Measurements from ENCODE around the gene KCNC3. TPM values are rescaled to one million over a fixed set of nuclear protein-coding genes. Genes with fewer than 3 reads are reported as not detected.

Gene KCNC3
- total and polyA plus RNA-seq, 2 of the 13 experiments (the other 11 are each of a cell fraction or from before 2014, with no cell fraction given), result 0.29 to 1.7 TPM

DNA sequence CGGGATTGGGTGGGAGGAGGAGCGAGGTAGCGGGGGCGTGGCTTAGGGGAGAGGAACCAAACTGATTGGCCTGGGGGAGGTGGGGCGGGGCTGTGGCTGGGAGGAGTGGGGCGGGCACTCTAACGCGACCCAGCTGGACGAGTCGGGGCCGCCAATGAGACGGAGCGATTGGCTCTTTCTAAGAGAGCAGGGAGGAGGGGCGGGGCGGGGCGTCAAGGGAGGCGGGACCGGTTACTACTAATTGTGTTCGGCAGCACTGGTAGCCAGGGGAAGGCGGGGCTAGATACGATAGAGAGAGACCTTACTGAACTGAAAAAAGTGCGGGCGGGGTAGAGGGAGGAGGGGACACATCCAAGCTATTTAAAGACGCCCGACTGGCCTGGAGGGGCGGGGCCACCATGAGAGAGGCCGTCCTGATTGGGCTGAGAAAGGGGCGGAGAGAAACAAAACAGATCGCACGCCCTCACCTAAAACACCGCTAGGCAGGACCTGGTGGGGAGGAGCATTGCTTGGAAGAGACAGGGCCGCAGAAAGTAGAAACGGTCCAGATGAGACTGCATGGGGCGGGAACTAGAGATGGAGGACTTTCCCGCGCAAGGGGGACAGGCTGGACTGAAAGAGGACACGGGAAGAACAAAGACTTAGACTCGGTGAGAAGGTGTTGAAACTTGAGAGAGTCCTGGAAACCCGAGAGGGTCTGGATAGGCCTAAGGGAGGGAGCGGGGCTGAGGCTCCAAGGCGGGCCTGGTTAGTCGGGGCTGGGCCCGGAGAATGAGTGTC lies at the start of gene KCNC3 (continued):
- TF ChIP-seq, protein P1, sequence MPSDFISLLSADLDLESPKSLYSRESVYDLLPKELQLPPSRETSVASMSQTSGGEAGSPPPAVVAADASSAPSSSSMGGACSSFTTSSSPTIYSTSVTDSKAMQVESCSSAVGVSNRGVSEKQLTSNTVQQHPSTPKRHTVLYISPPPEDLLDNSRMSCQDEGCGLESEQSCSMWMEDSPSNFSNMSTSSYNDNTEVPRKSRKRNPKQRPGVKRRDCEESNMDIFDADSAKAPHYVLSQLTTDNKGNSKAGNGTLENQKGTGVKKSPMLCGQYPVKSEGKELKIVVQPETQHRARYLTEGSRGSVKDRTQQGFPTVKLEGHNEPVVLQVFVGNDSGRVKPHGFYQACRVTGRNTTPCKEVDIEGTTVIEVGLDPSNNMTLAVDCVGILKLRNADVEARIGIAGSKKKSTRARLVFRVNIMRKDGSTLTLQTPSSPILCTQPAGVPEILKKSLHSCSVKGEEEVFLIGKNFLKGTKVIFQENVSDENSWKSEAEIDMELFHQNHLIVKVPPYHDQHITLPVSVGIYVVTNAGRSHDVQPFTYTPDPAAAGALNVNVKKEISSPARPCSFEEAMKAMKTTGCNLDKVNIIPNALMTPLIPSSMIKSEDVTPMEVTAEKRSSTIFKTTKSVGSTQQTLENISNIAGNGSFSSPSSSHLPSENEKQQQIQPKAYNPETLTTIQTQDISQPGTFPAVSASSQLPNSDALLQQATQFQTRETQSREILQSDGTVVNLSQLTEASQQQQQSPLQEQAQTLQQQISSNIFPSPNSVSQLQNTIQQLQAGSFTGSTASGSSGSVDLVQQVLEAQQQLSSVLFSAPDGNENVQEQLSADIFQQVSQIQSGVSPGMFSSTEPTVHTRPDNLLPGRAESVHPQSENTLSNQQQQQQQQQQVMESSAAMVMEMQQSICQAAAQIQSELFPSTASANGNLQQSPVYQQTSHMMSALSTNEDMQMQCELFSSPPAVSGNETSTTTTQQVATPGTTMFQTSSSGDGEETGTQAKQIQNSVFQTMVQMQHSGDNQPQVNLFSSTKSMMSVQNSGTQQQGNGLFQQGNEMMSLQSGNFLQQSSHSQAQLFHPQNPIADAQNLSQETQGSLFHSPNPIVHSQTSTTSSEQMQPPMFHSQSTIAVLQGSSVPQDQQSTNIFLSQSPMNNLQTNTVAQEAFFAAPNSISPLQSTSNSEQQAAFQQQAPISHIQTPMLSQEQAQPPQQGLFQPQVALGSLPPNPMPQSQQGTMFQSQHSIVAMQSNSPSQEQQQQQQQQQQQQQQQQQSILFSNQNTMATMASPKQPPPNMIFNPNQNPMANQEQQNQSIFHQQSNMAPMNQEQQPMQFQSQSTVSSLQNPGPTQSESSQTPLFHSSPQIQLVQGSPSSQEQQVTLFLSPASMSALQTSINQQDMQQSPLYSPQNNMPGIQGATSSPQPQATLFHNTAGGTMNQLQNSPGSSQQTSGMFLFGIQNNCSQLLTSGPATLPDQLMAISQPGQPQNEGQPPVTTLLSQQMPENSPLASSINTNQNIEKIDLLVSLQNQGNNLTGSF (CRISPR knock-in tag; IDR thresholded peaks at IDR 0.05), result no peak
- TF ChIP-seq SP5 (CRISPR knock-in tag; IDR thresholded peaks at IDR 0.05; ENCODE audit: borderline replicate concordance, low read depth), result no peak; the same call in 1 of the 2 replicates
- TF ChIP-seq AGO2 (optimal IDR thresholded peaks at IDR 0.05; ENCODE audit: low read depth, low read length), result no peak
- TF ChIP-seq, protein P2, sequence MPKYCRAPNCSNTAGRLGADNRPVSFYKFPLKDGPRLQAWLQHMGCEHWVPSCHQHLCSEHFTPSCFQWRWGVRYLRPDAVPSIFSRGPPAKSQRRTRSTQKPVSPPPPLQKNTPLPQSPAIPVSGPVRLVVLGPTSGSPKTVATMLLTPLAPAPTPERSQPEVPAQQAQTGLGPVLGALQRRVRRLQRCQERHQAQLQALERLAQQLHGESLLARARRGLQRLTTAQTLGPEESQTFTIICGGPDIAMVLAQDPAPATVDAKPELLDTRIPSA (CRISPR knock-in tag; IDR thresholded peaks at IDR 0.05; ENCODE audit: borderline replicate concordance), result no peak
- TF ChIP-seq SMC3 (IDR thresholded peaks at IDR 0.05; ENCODE audit: low read length), result no peak
- TF ChIP-seq ZBTB42 (CRISPR knock-in tag; IDR thresholded peaks at IDR 0.05), result no peak
- TF ChIP-seq, protein P3, sequence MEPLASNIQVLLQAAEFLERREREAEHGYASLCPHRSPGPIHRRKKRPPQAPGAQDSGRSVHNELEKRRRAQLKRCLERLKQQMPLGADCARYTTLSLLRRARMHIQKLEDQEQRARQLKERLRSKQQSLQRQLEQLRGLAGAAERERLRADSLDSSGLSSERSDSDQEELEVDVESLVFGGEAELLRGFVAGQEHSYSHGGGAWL (CRISPR knock-in tag; IDR thresholded peaks at IDR 0.05), result no peak
- TF ChIP-seq, protein P4, sequence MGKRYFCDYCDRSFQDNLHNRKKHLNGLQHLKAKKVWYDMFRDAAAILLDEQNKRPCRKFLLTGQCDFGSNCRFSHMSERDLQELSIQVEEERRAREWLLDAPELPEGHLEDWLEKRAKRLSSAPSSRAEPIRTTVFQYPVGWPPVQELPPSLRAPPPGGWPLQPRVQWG (CRISPR knock-in tag; IDR thresholded peaks at IDR 0.05; ENCODE audit: borderline replicate concordance, low read depth), result no peak
- TF ChIP-seq, protein P5, sequence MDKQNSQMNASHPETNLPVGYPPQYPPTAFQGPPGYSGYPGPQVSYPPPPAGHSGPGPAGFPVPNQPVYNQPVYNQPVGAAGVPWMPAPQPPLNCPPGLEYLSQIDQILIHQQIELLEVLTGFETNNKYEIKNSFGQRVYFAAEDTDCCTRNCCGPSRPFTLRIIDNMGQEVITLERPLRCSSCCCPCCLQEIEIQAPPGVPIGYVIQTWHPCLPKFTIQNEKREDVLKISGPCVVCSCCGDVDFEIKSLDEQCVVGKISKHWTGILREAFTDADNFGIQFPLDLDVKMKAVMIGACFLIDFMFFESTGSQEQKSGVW (CRISPR knock-in tag; IDR thresholded peaks at IDR 0.05; ENCODE audit: borderline replicate concordance), result no peak
- TF ChIP-seq ZNF761 (CRISPR knock-in tag; conservative IDR thresholded peaks at IDR 0.05), result no peak
- no peak for TF ChIP-seq ZSCAN25 (CRISPR knock-in tag; IDR thresholded peaks at IDR 0.05)
- TF ChIP-seq MED13 (CRISPR knock-in tag; IDR thresholded peaks at IDR 0.05), result no peak
- TF ChIP-seq CREM (IDR thresholded peaks at IDR 0.05), result no peak
- TF ChIP-seq CREM (CRISPR knock-in tag; IDR thresholded peaks at IDR 0.05), result no peak
- no peak for TF ChIP-seq PRMT3 (CRISPR knock-in tag; IDR thresholded peaks at IDR 0.05; ENCODE audit: borderline replicate concordance, low read depth)
- TF ChIP-seq MED8 (CRISPR knock-in tag; IDR thresholded peaks at IDR 0.05; ENCODE audit: insufficient replicate concordance), result no peak
- TF ChIP-seq SPEN (CRISPR knock-in tag; IDR thresholded peaks at IDR 0.05; ENCODE audit: low read depth), result peak; percentile 72; the same call in 1 of the 2 replicates
- TF ChIP-seq TBX2 (CRISPR knock-in tag; IDR thresholded peaks at IDR 0.05; ENCODE audit: borderline replicate concordance), result peak; percentile 51; the same call in 1 of the 2 replicates
- TF ChIP-seq ZMYM2 (CRISPR knock-in tag; IDR thresholded peaks at IDR 0.05), result no peak; the same call in 1 of the 2 replicates
- no peak for TF ChIP-seq RORA (CRISPR knock-in tag; IDR thresholded peaks at IDR 0.05)
- TF ChIP-seq ZNF589 (CRISPR knock-in tag; conservative IDR thresholded peaks at IDR 0.05), result no peak
- no peak for TF ChIP-seq ISX (CRISPR knock-in tag; conservative IDR thresholded peaks at IDR 0.05)
- TF ChIP-seq ZIK1 (CRISPR knock-in tag; IDR thresholded peaks at IDR 0.05; ENCODE audit: borderline replicate concordance, low read depth), result no peak

Measured in HepG2 (cell line).